Measurements from ENCODE around the gene KCNIP4. TPM values are rescaled to one million over a fixed set of nuclear protein-coding genes. Genes with fewer than 3 reads are reported as not detected.

The KCNIP4 gene
- total RNA-seq, 1 donor: not detected

DNA sequence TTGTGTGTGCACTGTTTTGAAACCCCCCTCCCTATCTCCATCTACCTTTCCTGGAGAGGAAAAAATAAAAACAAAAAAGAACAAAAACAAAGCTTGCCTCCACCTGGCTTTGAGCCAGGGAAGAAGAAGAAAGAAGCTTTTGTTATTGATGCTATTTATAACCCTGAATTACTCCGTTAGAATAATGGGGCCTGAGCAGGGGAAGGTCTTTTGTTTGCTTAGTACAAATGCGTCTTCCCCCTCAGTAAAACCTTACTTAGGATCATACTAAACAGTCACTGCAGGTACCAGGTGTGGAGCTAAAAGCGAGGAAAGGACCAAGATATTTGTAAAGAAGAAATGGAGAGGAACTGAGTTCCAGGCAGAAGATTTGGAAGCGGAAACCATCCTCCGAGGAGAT is 352.1 kb downstream of the KCNIP4 start:
- H3K79me2 ChIP-seq (ENCODE audit: insufficient read depth, low read length): no peaks in the 10 kb centered on the region

DNA sequence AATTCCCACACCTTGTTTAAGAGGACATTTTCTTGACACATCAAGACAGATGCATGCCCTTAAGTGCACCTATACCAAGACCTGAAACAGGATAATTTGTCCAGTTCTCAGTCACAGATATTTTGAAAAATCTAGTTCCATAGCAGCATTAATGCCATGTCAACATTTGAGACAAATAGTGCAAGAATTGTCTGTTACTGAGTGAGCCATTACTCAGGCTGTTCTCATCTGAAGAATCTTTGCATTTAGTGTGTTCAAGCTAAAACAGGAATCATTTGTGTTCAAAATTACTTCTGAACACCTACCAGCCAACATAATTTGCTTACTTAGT is 354.9 kb downstream of the KCNIP4 start:
- Histone ChIP-seq H3K9me3 (ENCODE audit: low read depth, low read length) (no peaks in the 10 kb centered on the region), H3K4me3 (ENCODE audit: insufficient read depth, low read length) (no peak overlapping the region), H3K4me2 (ENCODE audit: insufficient read depth, low read length) (no peak overlapping the region), H3K36me3 (ENCODE audit: insufficient read depth, low read length) (no peaks in the 10 kb centered on the region), H3K4me1 (ENCODE audit: insufficient read depth, low read length) (no peaks in the 10 kb centered on the region), H3K27ac (ENCODE audit: low read depth, low read length) (no peak overlapping the region), H4K20me1 (ENCODE audit: insufficient read depth, low read length) (no peaks in the 10 kb centered on the region), H2AFZ (ENCODE audit: low read length) (no peak overlapping the region), H3K27me3 (ENCODE audit: insufficient read depth, low read length) (no peaks in the 10 kb centered on the region), H3K79me2 (ENCODE audit: insufficient read depth, low read length) (no peaks in the 10 kb centered on the region)
- TF ChIP-seq, protein P1, sequence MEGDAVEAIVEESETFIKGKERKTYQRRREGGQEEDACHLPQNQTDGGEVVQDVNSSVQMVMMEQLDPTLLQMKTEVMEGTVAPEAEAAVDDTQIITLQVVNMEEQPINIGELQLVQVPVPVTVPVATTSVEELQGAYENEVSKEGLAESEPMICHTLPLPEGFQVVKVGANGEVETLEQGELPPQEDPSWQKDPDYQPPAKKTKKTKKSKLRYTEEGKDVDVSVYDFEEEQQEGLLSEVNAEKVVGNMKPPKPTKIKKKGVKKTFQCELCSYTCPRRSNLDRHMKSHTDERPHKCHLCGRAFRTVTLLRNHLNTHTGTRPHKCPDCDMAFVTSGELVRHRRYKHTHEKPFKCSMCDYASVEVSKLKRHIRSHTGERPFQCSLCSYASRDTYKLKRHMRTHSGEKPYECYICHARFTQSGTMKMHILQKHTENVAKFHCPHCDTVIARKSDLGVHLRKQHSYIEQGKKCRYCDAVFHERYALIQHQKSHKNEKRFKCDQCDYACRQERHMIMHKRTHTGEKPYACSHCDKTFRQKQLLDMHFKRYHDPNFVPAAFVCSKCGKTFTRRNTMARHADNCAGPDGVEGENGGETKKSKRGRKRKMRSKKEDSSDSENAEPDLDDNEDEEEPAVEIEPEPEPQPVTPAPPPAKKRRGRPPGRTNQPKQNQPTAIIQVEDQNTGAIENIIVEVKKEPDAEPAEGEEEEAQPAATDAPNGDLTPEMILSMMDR (IDR thresholded peaks at IDR 0.05; ENCODE audit: extremely low read depth, low read depth, low read length): no peak
- no peak for DNase-seq (ENCODE audit: insufficient read length, low spot score, missing footprints)

More for the DNA sequence above, 352.1 kb downstream of the KCNIP4 start:
- no peaks in the 10 kb centered on the region for H3K4me1 ChIP-seq (ENCODE audit: insufficient read depth, low read length)
- no peak overlapping the region for H3K4me2 ChIP-seq (ENCODE audit: insufficient read depth, low read length)
- H3K27ac ChIP-seq (ENCODE audit: low read depth, low read length): no peak overlapping the region
- no peak for DNase-seq (ENCODE audit: insufficient read length, low spot score, missing footprints)
- no peaks in the 10 kb centered on the region for H3K36me3 ChIP-seq (ENCODE audit: insufficient read depth, low read length)
- H2AFZ ChIP-seq (ENCODE audit: low read length): no peak overlapping the region
- H3K9me3 ChIP-seq (ENCODE audit: low read depth, low read length): no peaks in the 10 kb centered on the region
- H4K20me1 ChIP-seq (ENCODE audit: insufficient read depth, low read length): no peaks in the 10 kb centered on the region
- no peak overlapping the region for H3K4me3 ChIP-seq (ENCODE audit: insufficient read depth, low read length)
- TF ChIP-seq, protein P1 (IDR thresholded peaks at IDR 0.05; ENCODE audit: extremely low read depth, low read depth, low read length): no peak
- no peaks in the 10 kb centered on the region for H3K27me3 ChIP-seq (ENCODE audit: insufficient read depth, low read length)

DNA sequence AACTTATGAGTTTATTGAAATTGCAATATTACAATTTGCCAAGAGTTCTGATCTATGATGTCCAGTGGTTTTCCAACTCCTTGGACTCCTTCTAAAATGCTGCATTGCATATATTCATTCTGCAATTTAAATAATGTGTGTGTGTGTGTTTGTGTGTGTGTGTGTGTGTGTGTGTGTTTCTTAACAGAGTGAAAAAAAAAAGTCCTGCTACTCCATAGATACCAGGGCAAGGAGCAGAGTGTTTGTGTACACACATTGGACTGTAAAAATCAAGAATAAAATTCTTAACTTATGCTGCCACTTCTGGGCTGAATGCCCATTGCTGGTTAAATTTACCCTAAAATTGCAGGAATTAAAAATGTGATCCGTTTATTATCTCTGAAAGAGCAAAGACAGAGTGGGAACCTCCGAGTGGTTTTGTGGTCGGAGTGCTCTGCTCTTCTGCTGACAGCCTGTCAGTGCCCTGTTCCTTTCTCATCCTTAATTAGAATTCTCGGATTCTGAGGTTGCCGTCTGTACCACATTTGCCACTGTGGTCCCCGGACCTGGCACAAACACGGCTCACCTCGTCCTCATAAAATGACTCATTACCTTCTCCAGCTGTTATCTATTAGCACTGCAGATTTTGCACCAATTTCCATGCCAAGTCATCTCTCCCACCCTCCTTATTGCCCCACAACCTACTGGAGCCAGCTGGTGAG is 355.5 kb downstream of the KCNIP4 start:
- no peak overlapping the region for H3K4me3 ChIP-seq (ENCODE audit: insufficient read depth, low read length)
- no peaks in the 10 kb centered on the region for H4K20me1 ChIP-seq (ENCODE audit: insufficient read depth, low read length)
- no peaks in the 10 kb centered on the region for H3K4me1 ChIP-seq (ENCODE audit: insufficient read depth, low read length)
- no peak overlapping the region for H3K4me2 ChIP-seq (ENCODE audit: insufficient read depth, low read length)
- no peaks in the 10 kb centered on the region for H3K9me3 ChIP-seq (ENCODE audit: low read depth, low read length)
- TF ChIP-seq, protein P1 (IDR thresholded peaks at IDR 0.05; ENCODE audit: extremely low read depth, low read depth, low read length): no peak
- no peak overlapping the region for H2AFZ ChIP-seq (ENCODE audit: low read length)
- no peaks in the 10 kb centered on the region for H3K27me3 ChIP-seq (ENCODE audit: insufficient read depth, low read length)
- DNase-seq (ENCODE audit: insufficient read length, low spot score, missing footprints): no peak
- no peaks in the 10 kb centered on the region for H3K36me3 ChIP-seq (ENCODE audit: insufficient read depth, low read length)
- H3K79me2 ChIP-seq (ENCODE audit: insufficient read depth, low read length): no peaks in the 10 kb centered on the region
- H3K27ac ChIP-seq (ENCODE audit: low read depth, low read length): no peak overlapping the region

DNA sequence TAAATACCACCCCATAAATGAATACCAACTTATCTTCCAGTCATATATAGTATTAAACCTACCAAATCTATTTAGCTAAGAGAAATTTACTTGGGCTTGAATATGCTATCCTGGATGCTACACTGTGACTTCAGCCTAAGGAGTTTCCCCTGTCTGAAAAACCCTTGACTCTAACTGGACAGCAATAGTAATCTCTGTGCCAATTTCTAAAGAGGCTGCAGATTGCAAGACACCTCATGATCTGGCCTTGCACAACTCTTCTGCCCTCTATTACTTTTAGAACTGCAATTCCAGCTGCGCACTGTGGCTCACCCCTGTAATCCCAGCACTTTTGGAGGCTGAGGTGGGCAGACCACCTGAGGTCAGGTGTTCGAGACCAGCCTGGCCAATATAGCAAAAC is 371.5 kb downstream of the KCNIP4 start:
- no peaks in the 10 kb centered on the region for H3K36me3 ChIP-seq (ENCODE audit: insufficient read depth, low read length)
- no peak overlapping the region for H2AFZ ChIP-seq (ENCODE audit: low read length)
- no peak overlapping the region for H3K27ac ChIP-seq (ENCODE audit: low read depth, low read length)
- no peaks in the 10 kb centered on the region for H3K4me1 ChIP-seq (ENCODE audit: insufficient read depth, low read length)
- TF ChIP-seq, protein P1 (IDR thresholded peaks at IDR 0.05; ENCODE audit: extremely low read depth, low read depth, low read length): no peak
- H4K20me1 ChIP-seq (ENCODE audit: insufficient read depth, low read length): no peaks in the 10 kb centered on the region
- no peak overlapping the region for H3K4me2 ChIP-seq (ENCODE audit: insufficient read depth, low read length)
- no peak for DNase-seq (ENCODE audit: insufficient read length, low spot score, missing footprints)
- no peaks in the 10 kb centered on the region for H3K9me3 ChIP-seq (ENCODE audit: low read depth, low read length)
- no peaks in the 10 kb centered on the region for H3K79me2 ChIP-seq (ENCODE audit: insufficient read depth, low read length)
- H3K4me3 ChIP-seq (ENCODE audit: insufficient read depth, low read length): no peak overlapping the region
- no peaks in the 10 kb centered on the region for H3K27me3 ChIP-seq (ENCODE audit: insufficient read depth, low read length)
